ENCODE data around the gene SPATS2L.

- no peak for TF ChIP-seq CTCF (conservative IDR thresholded peaks at IDR 0.05 in 1 of 2, IDR thresholded peaks at IDR 0.05 in 1 of 2; ENCODE audit: extremely low read depth in 1 of 2, insufficient read depth in 1 of 2, low read depth in 1 of 2, low read length in 2 of 2)
- no peak for TF ChIP-seq EZH2 (IDR thresholded peaks at IDR 0.05; ENCODE audit: borderline replicate concordance, low read length)
Observed at GRCh38 chr2:200258881-200259576, 47.5 kb upstream of the SPATS2L start.
